KG1 (cell line): ENCODE results near the gene CBX4.

ENCODE experiments used
- DNase-seq: peaks from one replicate; lab custom pipeline; 2025; lab: John Stamatoyannopoulos, UW

The CBX4 gene

DNA sequence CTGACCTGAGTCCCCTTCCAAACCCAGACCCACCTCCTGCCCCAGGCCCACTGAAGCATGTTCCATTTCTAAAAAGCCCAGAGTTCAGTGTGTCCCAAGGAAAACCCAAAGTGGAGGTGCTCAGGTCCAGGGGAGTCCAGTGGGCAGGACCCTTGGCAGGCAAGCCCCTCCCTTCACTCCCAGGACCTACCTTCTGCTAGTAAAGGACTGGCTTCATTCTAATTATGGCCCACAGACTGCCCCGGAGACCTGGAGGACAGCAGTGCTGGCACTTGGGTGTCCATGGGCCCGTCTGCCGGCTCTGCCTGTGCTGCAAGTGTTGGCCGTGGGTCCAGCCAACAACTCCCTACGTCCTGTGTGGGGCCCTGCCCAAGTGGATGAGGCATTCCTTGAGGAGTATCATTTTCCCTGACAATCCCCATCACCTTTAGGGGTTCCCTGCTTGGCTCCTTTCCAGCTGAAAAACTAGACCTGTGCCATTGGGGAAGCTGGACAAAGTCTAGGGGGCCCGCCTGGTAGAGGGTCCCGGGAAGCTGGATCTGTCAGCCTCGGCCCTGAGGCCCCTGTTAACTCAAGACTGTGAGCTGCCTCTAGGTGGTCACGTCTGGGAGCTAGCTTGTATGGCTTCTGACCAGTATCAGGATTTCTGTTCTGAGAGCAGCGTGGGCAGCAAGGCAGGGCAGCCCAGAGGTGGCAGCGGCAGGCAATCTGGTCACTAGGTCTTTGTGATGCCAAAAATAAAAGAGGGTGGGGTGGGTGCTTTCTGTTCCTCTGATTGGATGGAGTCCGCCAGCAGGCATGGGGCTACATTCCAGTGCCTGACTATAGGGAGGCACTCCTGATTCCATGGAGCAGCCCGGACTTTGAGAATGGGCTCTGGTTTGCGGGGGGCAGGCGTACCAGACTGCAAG lies 53.1 kb downstream of the CBX4 start:
- DNase-seq = no peak

DNA sequence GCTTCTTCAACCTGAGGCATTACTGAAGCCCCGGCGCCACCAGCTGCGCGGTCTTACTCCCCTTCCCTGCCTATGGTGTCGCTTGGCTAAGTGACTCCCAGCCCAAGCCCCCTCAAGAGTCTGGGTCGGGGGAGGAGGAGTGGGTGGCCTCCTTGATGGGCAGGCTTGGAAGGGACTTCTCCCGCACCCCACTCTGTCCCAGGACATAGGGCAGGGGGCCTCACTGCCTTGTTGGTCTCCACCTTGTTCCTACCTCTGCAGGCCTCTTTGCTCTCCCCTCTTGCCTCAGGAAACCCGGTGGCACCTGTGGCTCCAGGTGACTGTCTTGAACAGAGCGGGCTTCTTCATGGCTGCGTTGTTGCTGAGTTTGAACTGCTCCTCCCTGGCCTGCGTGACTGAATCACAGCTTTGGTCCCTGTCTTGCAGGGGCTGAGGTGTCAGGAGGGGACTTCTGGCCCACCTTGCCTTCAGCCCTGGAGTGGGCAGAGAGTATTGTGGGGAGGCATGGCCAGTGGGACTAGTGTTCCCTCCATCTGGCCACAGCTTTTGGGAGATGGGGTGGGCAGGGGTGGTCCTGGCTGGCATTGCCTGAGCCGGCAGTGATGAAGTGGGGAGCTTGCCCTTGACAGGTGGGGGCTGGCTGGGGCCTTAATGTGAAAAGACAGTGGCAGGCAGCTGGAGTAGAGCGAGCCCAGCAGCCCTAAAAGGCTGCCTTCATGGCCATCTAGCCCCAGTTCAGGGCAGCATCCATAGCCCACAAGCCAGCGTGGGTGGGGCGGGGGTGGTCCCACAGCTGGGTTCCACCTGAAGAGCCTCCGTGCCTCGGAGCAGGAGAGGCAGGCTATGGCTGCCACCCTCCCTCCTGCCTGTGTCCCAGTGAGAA lies 54.0 kb downstream of the CBX4 start:
- DNase-seq = no peak

DNA sequence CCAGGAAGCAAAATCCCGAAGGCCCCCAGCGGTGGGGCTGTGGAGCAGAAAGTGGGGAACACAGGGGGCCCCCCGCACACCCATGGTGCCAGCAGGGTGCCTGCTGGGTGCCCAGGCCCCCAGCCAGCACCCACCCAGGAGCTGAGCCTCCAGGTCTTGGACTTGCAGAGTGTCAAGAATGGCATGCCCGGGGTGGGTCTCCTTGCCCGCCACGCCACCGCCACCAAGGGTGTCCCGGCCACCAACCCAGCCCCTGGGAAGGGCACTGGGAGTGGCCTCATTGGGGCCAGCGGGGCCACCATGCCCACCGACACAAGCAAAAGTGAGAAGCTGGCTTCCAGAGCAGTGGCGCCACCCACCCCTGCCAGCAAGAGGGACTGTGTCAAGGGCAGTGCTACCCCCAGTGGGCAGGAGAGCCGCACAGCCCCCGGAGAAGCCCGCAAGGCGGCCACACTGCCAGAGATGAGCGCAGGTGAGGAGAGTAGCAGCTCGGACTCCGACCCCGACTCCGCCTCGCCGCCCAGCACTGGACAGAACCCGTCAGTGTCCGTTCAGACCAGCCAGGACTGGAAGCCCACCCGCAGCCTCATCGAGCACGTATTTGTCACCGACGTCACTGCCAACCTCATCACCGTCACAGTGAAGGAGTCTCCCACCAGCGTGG lies 54.8 kb downstream of the CBX4 start:
- DNase-seq = no peak

DNA sequence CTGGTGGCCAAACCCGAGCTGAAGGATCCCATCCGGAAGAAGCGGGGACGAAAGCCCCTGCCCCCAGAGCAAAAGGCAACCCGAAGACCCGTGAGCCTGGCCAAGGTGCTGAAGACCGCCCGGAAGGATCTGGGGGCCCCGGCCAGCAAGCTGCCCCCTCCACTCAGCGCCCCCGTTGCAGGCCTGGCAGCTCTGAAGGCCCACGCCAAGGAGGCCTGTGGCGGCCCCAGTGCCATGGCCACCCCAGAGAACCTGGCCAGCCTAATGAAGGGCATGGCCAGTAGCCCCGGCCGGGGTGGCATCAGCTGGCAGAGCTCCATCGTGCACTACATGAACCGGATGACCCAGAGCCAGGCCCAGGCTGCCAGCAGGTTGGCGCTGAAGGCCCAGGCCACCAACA lies 55.3 kb downstream of the CBX4 start:
- DNase-seq = no peak
